ENCODE results near the gene PDE1A. TPM values are rescaled to one million over a fixed set of nuclear protein-coding genes. Genes with fewer than 3 reads are reported as not detected.
A peak's percentile ranks its signal among the peaks of the same experiment; 100 is the strongest.

PDE1A gene
- total RNA-seq, 4 donors from 2014 or later: 72.3 to 101 (median 85.7) TPM

DNA sequence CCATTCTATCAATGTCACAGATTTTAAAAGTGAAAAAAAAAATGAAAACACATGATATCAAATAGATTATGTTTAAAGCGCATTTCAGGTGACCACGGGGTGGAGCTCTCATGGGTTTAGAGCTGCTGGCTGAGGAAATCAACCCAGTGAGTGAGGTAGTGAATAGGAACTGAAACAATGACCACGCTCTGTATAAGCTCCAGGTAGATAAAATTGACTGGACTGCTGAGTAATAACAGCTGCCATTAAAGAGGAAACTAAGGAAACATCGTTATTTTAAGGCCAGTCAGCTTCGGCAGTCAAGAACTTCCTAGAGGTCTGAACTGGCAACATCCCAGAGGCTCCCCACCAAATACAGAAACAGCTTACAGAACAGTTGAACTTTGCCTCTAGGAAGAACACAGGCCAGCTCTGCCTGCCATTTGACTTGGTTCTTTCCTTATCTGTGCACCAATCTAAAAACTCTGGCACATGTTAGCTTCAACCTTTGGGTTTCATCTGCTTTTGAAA lies 185.9 kb downstream of the PDE1A start:
- H3K27ac ChIP-seq: peak overlapping the region; percentile 41 to 64 (median 44)
- DNase-seq: peak; percentile 62 to 63
- H3K27me3 ChIP-seq: no peaks in the 10 kb centered on the region
- H3K4me3 ChIP-seq (replicated peaks in 1 of 3): no peak overlapping the region
- TF ChIP-seq, protein P1, sequence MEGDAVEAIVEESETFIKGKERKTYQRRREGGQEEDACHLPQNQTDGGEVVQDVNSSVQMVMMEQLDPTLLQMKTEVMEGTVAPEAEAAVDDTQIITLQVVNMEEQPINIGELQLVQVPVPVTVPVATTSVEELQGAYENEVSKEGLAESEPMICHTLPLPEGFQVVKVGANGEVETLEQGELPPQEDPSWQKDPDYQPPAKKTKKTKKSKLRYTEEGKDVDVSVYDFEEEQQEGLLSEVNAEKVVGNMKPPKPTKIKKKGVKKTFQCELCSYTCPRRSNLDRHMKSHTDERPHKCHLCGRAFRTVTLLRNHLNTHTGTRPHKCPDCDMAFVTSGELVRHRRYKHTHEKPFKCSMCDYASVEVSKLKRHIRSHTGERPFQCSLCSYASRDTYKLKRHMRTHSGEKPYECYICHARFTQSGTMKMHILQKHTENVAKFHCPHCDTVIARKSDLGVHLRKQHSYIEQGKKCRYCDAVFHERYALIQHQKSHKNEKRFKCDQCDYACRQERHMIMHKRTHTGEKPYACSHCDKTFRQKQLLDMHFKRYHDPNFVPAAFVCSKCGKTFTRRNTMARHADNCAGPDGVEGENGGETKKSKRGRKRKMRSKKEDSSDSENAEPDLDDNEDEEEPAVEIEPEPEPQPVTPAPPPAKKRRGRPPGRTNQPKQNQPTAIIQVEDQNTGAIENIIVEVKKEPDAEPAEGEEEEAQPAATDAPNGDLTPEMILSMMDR (IDR thresholded peaks at IDR 0.05): peak in 4 of 6 experiments; percentile 28 to 60 (median 51)
- no peak for TF ChIP-seq POLR2A (IDR thresholded peaks at IDR 0.05)
- peaks cover 0 to 2% of the 10 kb centered on the region in 2 donors for H3K36me3 ChIP-seq
- intact Hi-C loops (cut with DNase I): no loop called here
- WGBS, 2 donors: 26 to 28% methylated on average over 5 of the region's 5 CpGs
- no peaks in the 10 kb centered on the region for H3K9me3 ChIP-seq
- H3K4me1 ChIP-seq: peaks cover 6 to 15% of the 10 kb centered on the region in 2 donors

DNA sequence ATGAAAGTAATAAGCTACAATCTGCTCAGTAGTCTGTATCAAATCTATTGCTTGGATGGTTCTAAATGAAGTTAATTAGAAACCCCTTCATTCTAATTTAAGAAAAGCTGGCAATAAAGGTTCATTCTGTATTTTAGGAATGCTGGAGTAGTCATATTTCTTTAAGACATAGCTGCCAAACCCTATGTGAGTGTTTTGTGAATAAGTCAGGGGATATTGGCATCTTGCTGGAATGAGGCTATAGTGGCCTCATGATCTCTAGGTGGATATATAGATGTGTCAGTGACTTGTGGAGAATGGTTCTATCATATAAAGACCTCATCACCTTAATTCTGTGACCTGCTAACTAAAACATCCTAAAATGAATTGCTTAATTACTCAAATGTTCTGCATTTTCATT lies 196.3 kb downstream of the PDE1A start:
- intact Hi-C loops (cut with DNase I): no loop called here
- TF ChIP-seq, protein P1 (IDR thresholded peaks at IDR 0.05): no peak
- no peak for TF ChIP-seq POLR2A (IDR thresholded peaks at IDR 0.05)
- H3K9me3 ChIP-seq: no peaks in the 10 kb centered on the region

DNA sequence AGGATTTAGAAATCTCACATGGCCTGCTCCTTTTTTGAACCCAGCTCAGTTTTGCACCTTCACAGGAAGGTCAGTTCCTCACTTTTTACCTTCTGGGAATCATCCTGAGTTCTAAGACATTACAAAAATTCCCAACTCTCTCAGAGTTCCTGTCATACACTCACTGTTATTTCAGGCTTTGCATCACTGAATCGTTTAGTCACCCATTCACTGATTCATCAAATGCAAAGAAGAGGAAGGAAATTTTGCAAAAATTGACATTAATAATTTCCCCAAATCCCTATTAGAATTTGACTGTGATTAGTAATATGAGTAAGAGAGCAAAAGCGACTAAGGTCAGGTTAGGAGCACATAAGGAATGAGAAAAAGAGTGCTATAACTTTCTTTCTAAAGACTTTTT lies 197.5 kb downstream of the PDE1A start:
- Histone ChIP-seq H3K36me3 (no peaks in the 10 kb centered on the region), H3K27me3 (no peaks in the 10 kb centered on the region), H3K4me3 (replicated peaks in 1 of 3) (no peak overlapping the region), H3K4me1 (peaks cover 0 to 5% of the 10 kb centered on the region in 2 donors), H3K9me3 (no peaks in the 10 kb centered on the region), H3K27ac (no peak overlapping the region)
- DNase-seq: no peak
- TF ChIP-seq, protein P1 (IDR thresholded peaks at IDR 0.05): no peak
- WGBS, 2 donors: 85 to 89% methylated on average over 2 of the region's 2 CpGs
- intact Hi-C loops (cut with DNase I): no loop called here

More for the DNA sequence above, 196.3 kb downstream of the PDE1A start:
- no peak overlapping the region for H3K4me3 ChIP-seq (replicated peaks in 1 of 3)
- H3K36me3 ChIP-seq: no peaks in the 10 kb centered on the region
- H3K27ac ChIP-seq: no peak overlapping the region
- H3K4me1 ChIP-seq: peaks cover 0 to 5% of the 10 kb centered on the region in 2 donors
- no peak for DNase-seq
- H3K27me3 ChIP-seq: no peaks in the 10 kb centered on the region

DNA sequence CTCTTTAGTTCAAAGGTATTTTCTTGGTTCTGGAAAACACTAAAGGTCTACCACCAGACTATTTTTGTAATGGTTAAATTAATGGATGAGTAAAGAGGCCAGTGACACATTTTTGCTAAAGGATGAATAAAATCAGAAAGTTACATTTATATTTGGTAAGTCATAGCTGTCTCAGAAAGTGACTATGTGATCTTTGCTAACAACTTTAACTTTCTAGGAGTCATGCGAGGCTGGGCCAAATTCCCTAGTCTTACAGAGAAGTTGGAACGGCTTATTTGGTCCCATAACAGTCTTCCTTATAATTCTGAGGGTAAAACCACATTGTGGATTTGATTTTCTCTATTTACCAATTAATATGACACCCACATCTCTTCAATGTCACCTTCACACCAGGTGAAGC lies 198.1 kb downstream of the PDE1A start:
- H3K27me3 ChIP-seq: no peaks in the 10 kb centered on the region
- no peak for TF ChIP-seq POLR2A (IDR thresholded peaks at IDR 0.05)
- TF ChIP-seq, protein P1 (IDR thresholded peaks at IDR 0.05): no peak
- WGBS, 2 donors: 94 to 95% methylated on average over 2 of the region's 2 CpGs
- intact Hi-C loops (cut with DNase I): no loop called here
- no peak overlapping the region for H3K4me3 ChIP-seq (replicated peaks in 1 of 3)
- H3K9me3 ChIP-seq: no peaks in the 10 kb centered on the region
- no peaks in the 10 kb centered on the region for H3K36me3 ChIP-seq
- peaks cover 0 to 5% of the 10 kb centered on the region in 2 donors for H3K4me1 ChIP-seq
- no peak for DNase-seq
- no peak overlapping the region for H3K27ac ChIP-seq

DNA sequence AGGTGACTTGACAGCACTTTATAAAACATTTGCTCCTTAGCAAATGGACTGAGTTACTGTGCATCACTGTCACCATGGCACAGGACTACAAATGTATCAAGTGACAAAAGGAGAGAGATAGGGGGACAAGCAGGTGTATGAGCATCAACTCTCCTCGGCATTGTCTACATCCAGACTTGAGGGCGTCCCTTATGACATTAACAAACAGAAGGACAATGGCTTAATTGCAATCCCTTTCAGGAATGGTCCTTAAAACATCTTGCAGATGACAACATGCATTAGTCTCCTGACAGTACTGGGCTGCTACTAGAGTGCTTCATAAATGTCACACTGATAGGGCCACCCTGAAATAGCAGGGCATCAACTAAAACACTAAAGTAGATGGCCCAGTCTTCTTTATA lies 198.8 kb downstream of the PDE1A start:
- DNase-seq: no peak
- 69 to 75% methylated on average over 2 of the region's 2 CpGs for WGBS, 2 donors
- TF ChIP-seq, protein P1 (IDR thresholded peaks at IDR 0.05): no peak
- no peak for TF ChIP-seq POLR2A (IDR thresholded peaks at IDR 0.05)
- Histone ChIP-seq H3K4me1 (peaks cover 0 to 1% of the 10 kb centered on the region in 2 donors), H3K9me3 (no peaks in the 10 kb centered on the region), H3K36me3 (no peaks in the 10 kb centered on the region), H3K4me3 (replicated peaks in 1 of 3) (no peak overlapping the region), H3K27me3 (no peaks in the 10 kb centered on the region), H3K27ac (no peak overlapping the region)
- intact Hi-C loops (cut with DNase I): no loop called here

All from thyroid gland (tissue), 4 donors.